OCI-M1 (cell line): Measurements from ENCODE around the gene STK26.
"Not testable (repeated sequence)": the region's sequence is repeated elsewhere in the genome, so short reads cannot be mapped to it uniquely, and the experiment has no call there.

ENCODE experiments used
- DNase-seq: peaks from one replicate; lab custom pipeline; 2025; lab: John Stamatoyannopoulos, UW

STK26 gene

GRCh38 chrX:132094164-132094563 is 71.1 kb downstream of the STK26 start:
- no peak for DNase-seq

- DNase-seq: not testable (repeated sequence)
Measured at GRCh38 chrX:132098704-132099103, 75.6 kb downstream of the STK26 start.

- DNase-seq: no peak
Measured at GRCh38 chrX:132101206-132101605, 78.1 kb downstream of the STK26 start.

GRCh38 chrX:132101799-132102198 is 78.7 kb downstream of the STK26 start:
- no peak for DNase-seq

- DNase-seq: no peak
Measured at GRCh38 chrX:132107291-132107690, 84.2 kb downstream of the STK26 start.

GRCh38 chrX:132114607-132115006 is 91.5 kb downstream of the STK26 start:
- DNase-seq: no peak

- DNase-seq: no peak
Measured at GRCh38 chrX:132115792-132116191, 92.7 kb downstream of the STK26 start.

- DNase-seq: no peak
Measured at GRCh38 chrX:132118358-132118757, 95.3 kb downstream of the STK26 start.

- no peak for DNase-seq
Measured at GRCh38 chrX:132119283-132119682, 96.2 kb downstream of the STK26 start.

GRCh38 chrX:132119821-132120515 is 96.9 kb downstream of the STK26 start:
- DNase-seq: no peak

- no peak for DNase-seq
Measured at GRCh38 chrX:132120913-132121312, 97.8 kb downstream of the STK26 start.
